Ovary (tissue), 3 donors: ENCODE data around the gene SEC16A.

Experiments used
- POLR2A ChIP-seq: fragments of 450-650 bp; IDR thresholded peaks from one replicate; pipeline ENCODE4 v1.6.1; 2017; ENCODE audit warnings: antibody characterized with exemption, mild to moderate bottlenecking, moderate library complexity
- TF ChIP-seq, protein P1 (sequence below), 3 donors: fragments of 450-650 bp in 2 of 3; fragments of 200-600 bp in 1 of 3; IDR thresholded peaks; one replicate each; pipeline versions ENCODE4 v1.5.1 to v1.8.0; 2016 to 2022; ENCODE audit warnings: antibody characterized with exemption in 3 of 3, mild to moderate bottlenecking in 1 of 3
- donor health status: DM: no; HTN: no; CAD: no.

GRCh38 chr9:136472640-136473353, 10.0 kb downstream of the SEC16A start:
- TF ChIP-seq, protein P1, sequence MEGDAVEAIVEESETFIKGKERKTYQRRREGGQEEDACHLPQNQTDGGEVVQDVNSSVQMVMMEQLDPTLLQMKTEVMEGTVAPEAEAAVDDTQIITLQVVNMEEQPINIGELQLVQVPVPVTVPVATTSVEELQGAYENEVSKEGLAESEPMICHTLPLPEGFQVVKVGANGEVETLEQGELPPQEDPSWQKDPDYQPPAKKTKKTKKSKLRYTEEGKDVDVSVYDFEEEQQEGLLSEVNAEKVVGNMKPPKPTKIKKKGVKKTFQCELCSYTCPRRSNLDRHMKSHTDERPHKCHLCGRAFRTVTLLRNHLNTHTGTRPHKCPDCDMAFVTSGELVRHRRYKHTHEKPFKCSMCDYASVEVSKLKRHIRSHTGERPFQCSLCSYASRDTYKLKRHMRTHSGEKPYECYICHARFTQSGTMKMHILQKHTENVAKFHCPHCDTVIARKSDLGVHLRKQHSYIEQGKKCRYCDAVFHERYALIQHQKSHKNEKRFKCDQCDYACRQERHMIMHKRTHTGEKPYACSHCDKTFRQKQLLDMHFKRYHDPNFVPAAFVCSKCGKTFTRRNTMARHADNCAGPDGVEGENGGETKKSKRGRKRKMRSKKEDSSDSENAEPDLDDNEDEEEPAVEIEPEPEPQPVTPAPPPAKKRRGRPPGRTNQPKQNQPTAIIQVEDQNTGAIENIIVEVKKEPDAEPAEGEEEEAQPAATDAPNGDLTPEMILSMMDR (IDR thresholded peaks at IDR 0.05), result no peak
- no peak for TF ChIP-seq POLR2A
